ENCODE results near the gene TTYH3. TPM values are rescaled to one million over a fixed set of nuclear protein-coding genes. Genes with fewer than 3 reads are reported as not detected.

Gene TTYH3
- total and polyA plus RNA-seq, 3 donors from 2014 or later, result 35.6 to 69.9 (median 59.5) TPM

DNA sequence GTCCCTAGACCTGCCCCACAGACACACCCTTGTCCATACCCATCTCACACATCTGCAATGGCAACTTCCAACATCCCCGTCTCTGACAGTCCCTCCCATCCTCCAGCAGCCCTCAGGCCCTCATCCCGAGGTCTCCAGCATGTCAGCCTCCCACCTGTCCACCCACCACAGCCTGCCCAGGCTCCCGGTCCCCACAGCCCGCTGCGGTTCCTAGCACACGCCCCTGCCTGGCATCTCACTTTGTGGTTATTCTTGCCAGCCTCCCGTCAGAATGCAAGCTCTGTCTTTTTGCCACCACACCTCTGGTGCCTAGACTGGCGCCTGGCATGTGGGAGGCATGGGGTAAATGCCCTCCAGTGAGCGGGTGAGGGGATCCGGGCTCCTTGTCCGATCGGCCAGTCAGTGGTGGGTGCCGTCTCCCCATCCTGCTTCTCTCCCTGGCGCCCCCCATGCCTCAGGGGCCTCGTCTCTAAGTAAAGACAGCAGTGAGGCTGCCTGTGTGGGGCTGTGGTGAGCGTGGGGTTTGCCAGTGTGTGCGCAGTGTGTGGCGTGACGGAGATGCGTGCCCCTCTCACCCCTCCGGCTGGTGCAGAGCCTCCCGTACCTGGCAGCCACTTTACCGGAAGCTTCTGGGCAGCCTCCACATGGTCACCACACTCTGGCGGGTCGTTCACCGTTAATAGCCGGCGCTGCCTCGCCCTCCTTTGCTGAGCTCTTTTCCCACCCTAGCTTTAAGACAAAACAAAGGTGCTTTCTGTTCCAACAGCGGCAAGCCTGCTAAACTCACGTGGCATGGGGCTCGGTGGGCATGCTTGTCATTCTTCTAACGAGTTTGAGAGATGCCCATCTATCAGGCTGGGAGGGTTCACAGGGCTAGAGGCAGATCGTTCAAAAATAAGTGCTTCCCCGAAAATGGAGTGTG is 28.5 kb upstream of the TTYH3 start:
- Histone ChIP-seq H3K36me3 (ENCODE audit: low read depth, missing control alignments) (no peaks in the 10 kb centered on the region), H3K27ac (no peak overlapping the region), H3K4me3 (no peak overlapping the region), H3K27me3 (no peaks in the 10 kb centered on the region), H3K9me3 (no peaks in the 10 kb centered on the region), H3K4me1 (peaks cover 5% of the 10 kb centered on the region)
- intact Hi-C loops (cut with DNase I; ENCODE audit: low total_unique reads), result no loop called here
- TF ChIP-seq CTCF (IDR thresholded peaks at IDR 0.05) (no peak), POLR2A (IDR thresholded peaks at IDR 0.05) (no peak)
- 96 to 97% methylated on average over 29 to 35 of the region's 35 CpGs for WGBS, 2 donors
- DNase-seq, result no peak

- no peak for DNase-seq
- no peak for TF ChIP-seq CTCF (IDR thresholded peaks at IDR 0.05)
- TF ChIP-seq POLR2A (IDR thresholded peaks at IDR 0.05), result no peak
- 94 to 96% methylated on average over 25 to 29 of the region's 29 CpGs for WGBS, 2 donors
- no peaks in the 10 kb centered on the region for H3K27me3 ChIP-seq
- H3K4me1 ChIP-seq, result peaks cover 5% of the 10 kb centered on the region
- no peak overlapping the region for H3K27ac ChIP-seq
- H3K4me3 ChIP-seq, result no peak overlapping the region
- intact Hi-C loops (cut with DNase I; ENCODE audit: low total_unique reads), result no loop called here
- H3K36me3 ChIP-seq (ENCODE audit: low read depth, missing control alignments), result no peaks in the 10 kb centered on the region
- H3K9me3 ChIP-seq, result no peaks in the 10 kb centered on the region
Observed at GRCh38 chr7:2604608-2605174, 27.1 kb upstream of the TTYH3 start.

DNA sequence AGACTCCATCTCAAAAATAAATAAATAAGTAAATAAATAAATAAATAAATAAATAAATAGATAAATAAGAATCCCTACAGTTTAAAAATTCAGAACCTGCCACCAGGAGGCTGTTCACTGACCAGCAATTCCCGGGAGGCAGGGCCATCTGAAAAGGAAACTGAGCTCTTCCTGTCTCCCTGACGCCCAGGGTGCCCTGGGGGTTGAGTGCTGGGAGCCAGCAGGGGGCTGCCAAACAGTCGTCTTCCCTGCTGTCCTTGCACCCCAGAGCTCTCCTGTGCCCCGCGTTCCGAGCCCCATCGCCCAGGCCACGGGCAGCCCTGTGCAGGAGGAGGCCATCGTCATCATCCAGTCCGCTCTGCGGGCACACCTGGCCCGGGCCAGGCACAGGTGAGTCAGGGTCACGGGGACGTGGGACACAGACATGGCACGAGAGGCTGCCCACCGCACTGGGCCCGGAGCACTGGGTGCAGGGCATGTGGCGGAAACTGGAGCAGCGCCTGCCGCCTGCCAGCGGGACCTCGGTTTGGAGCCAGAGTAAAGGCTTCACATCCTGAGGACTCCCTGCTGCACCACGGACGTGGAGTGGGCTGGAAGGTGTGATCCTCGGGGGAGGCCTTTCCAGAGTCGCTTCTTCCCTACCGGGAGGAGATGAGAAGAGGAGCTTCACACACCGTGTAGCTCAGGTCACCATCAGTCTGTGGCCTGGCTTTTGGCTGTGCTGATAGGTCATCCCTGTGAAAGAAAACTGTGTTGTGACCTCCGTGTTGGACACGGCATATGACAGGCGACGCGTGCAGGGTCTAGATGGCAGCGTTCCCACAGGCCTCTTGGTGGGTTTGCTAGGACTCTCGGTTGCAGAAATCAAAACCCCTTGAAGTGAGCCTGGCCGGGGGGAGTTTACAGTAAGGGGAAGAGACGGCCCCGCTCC is 25.9 kb upstream of the TTYH3 start:
- no peak for DNase-seq
- 83 to 92% methylated on average over 31 to 38 of the region's 38 CpGs for WGBS, 2 donors
- H3K36me3 ChIP-seq (ENCODE audit: low read depth, missing control alignments), result no peaks in the 10 kb centered on the region

GRCh38 chr7:2606539-2606936 is 25.2 kb upstream of the TTYH3 start:
- TF ChIP-seq CTCF (IDR thresholded peaks at IDR 0.05) (no peak), POLR2A (IDR thresholded peaks at IDR 0.05) (no peak)
- Histone ChIP-seq H3K4me3 (no peak overlapping the region), H3K27me3 (no peaks in the 10 kb centered on the region), H3K9me3 (no peaks in the 10 kb centered on the region), H3K27ac (no peak overlapping the region), H3K4me1 (peaks cover 5% of the 10 kb centered on the region), H3K36me3 (ENCODE audit: low read depth, missing control alignments) (no peaks in the 10 kb centered on the region)
- intact Hi-C loops (cut with DNase I; ENCODE audit: low total_unique reads), result no loop called here
- DNase-seq, result no peak
- WGBS, 2 donors, result 69 to 77% methylated on average over 8 to 16 of the region's 16 CpGs

More for the DNA sequence above, 25.9 kb upstream of the TTYH3 start:
- H3K27me3 ChIP-seq, result no peaks in the 10 kb centered on the region
- intact Hi-C loops (cut with DNase I; ENCODE audit: low total_unique reads), result no loop called here
- peaks cover 5% of the 10 kb centered on the region for H3K4me1 ChIP-seq
- no peak overlapping the region for H3K4me3 ChIP-seq
- TF ChIP-seq CTCF (IDR thresholded peaks at IDR 0.05) (no peak), POLR2A (IDR thresholded peaks at IDR 0.05) (no peak)
- H3K27ac ChIP-seq, result no peak overlapping the region
- no peaks in the 10 kb centered on the region for H3K9me3 ChIP-seq
